GM12878 (cell line): ENCODE measurements around the gene TCEAL1.

Experiments
- CHD4 ChIP-seq: fragments of 200-600 bp; sonication (generic); IDR thresholded peaks from 2 replicates; pipeline ENCODE4 v1.6.1; 2016; ENCODE audit warnings: mild to moderate bottlenecking
- CTCF ChIP-seq, 3 experiments: IDR thresholded peaks in 2 of 3; conservative IDR thresholded peaks in 1 of 3; 2 replicates each; pipeline ENCODE4 v1.5.1; 2011; ENCODE audit warnings: low read depth in 3 of 3, low read length in 3 of 3, mild to moderate bottlenecking in 3 of 3, control low read depth in 2 of 3, moderate library complexity in 2 of 3, inconsistent platforms in 1 of 3, mixed read lengths in 1 of 3; ENCODE audit not compliant: control insufficient read depth in 2 of 3, insufficient read depth in 1 of 3; ENCODE audit errors: extremely low read depth in 1 of 3
- EGR1 ChIP-seq, 2 experiments: IDR thresholded peaks; 1 replicate in 1 of 2; 2 replicates in 1 of 2; pipeline ENCODE4 v1.6.1; 2011 to 2012; ENCODE audit warnings: low read depth in 2 of 2, low read length in 2 of 2, borderline replicate concordance in 1 of 2, mild to moderate bottlenecking in 1 of 2, moderate library complexity in 1 of 2
- EP300 ChIP-seq, 2 experiments: fragments of 150-350 bp in 1 of 2; IDR thresholded peaks; 2 replicates each; pipeline ENCODE4 v1.6.1; 2011 to 2012; ENCODE audit warnings: low read depth in 2 of 2, low read length in 2 of 2, borderline replicate concordance in 1 of 2, improper control_type of control experiment in 1 of 2, inconsistent platforms in 1 of 2; ENCODE audit not compliant: control insufficient read depth in 1 of 2
- NBN ChIP-seq: fragments of 450-650 bp; IDR thresholded peaks from 2 replicates; pipeline ENCODE4 v1.6.1; 2016
- NRF1 ChIP-seq: conservative IDR thresholded peaks from 2 replicates; pipeline ENCODE4 v1.6.1; 2011; ENCODE audit warnings: mild to moderate bottlenecking, low read depth, low read length, improper control_type of control experiment
- REST ChIP-seq: IDR thresholded peaks from 2 replicates; pipeline ENCODE4 v1.6.1; 2012; ENCODE audit warnings: mild to moderate bottlenecking, low read depth, low read length
- TCF7 ChIP-seq: IDR thresholded peaks from 2 replicates; pipeline ENCODE4 v1.6.1; 2014; ENCODE audit warnings: antibody characterized with exemption, borderline replicate concordance
- YY1 ChIP-seq: IDR thresholded peaks from 2 replicates; pipeline ENCODE4 v1.6.1; 2011; ENCODE audit warnings: low read depth, mild to moderate bottlenecking, low read length

- TF ChIP-seq REST: no peak
- TF ChIP-seq CTCF (IDR thresholded peaks at IDR 0.05 in 2 of 3, conservative IDR thresholded peaks at IDR 0.05 in 1 of 3; ENCODE audit: control insufficient read depth in 2 of 3, extremely low read depth in 1 of 3, insufficient read depth in 1 of 3, low read depth in 3 of 3, low read length in 3 of 3): no peak
- no peak for TF ChIP-seq NBN
- no peak for TF ChIP-seq EP300 (IDR thresholded peaks at IDR 0.05; ENCODE audit: borderline replicate concordance in 1 of 2, control insufficient read depth in 1 of 2, low read depth in 2 of 2, low read length in 2 of 2)
- no peak for TF ChIP-seq YY1
- no peak for TF ChIP-seq TCF7
- no peak for TF ChIP-seq NRF1
- TF ChIP-seq EGR1 (IDR thresholded peaks at IDR 0.05; ENCODE audit: borderline replicate concordance in 1 of 2, low read depth in 2 of 2, low read length in 2 of 2): no peak
- TF ChIP-seq CHD4: no peak
These were observed 11.8 kb downstream of the TCEAL1 start for GRCh38 chrX:103640401-103641155.
